ENCODE data around the gene ZDHHC18. TPM values are rescaled to one million over a fixed set of nuclear protein-coding genes. Genes with fewer than 3 reads are reported as not detected.

Gene ZDHHC18
- total RNA-seq, 1 donor from 2014 or later, result 25.5 TPM

- Mint-ChIP-seq H3K4me3 (ENCODE audit: unreplicated experiment) (no peak overlapping the region), H3K27ac (ENCODE audit: unreplicated experiment) (peak overlapping the region; percentile 37), H3K36me3 (ENCODE audit: low read depth) (peaks cover 33% of the 10 kb centered on the region), H3K4me1 (ENCODE audit: low read depth) (peaks cover 58% of the 10 kb centered on the region), H3K27me3 (ENCODE audit: low read depth) (no peaks in the 10 kb centered on the region), H3K9me3 (ENCODE audit: low read depth) (no peaks in the 10 kb centered on the region)
- TF ChIP-seq CTCF (IDR thresholded peaks at IDR 0.05), result no peak
- no peak for DNase-seq (ENCODE audit: low spot score)
Measured at GRCh38 chr1:26782521-26783212, 43.8 kb upstream of the ZDHHC18 start.

GRCh38 chr1:26783646-26784022 is 42.9 kb upstream of the ZDHHC18 start:
- no peak for TF ChIP-seq CTCF (IDR thresholded peaks at IDR 0.05)
- Mint-ChIP-seq H3K4me3 (ENCODE audit: unreplicated experiment) (no peak overlapping the region), H3K9me3 (ENCODE audit: low read depth) (no peaks in the 10 kb centered on the region), H3K36me3 (ENCODE audit: low read depth) (peaks cover 26% of the 10 kb centered on the region), H3K4me1 (ENCODE audit: low read depth) (peaks cover 62% of the 10 kb centered on the region), H3K27ac (ENCODE audit: unreplicated experiment) (no peak overlapping the region), H3K27me3 (ENCODE audit: low read depth) (no peaks in the 10 kb centered on the region)
- DNase-seq (ENCODE audit: low spot score), result no peak

GRCh38 chr1:26784023-26784871 is 42.2 kb upstream of the ZDHHC18 start:
- no peak overlapping the region for H3K4me3 Mint-ChIP-seq (ENCODE audit: unreplicated experiment)
- H3K27me3 Mint-ChIP-seq (ENCODE audit: low read depth), result no peaks in the 10 kb centered on the region
- H3K36me3 Mint-ChIP-seq (ENCODE audit: low read depth), result peaks cover 20% of the 10 kb centered on the region
- peak overlapping the region; percentile 85 for H3K27ac Mint-ChIP-seq (ENCODE audit: unreplicated experiment)
- no peaks in the 10 kb centered on the region for H3K9me3 Mint-ChIP-seq (ENCODE audit: low read depth)
- no peak for DNase-seq (ENCODE audit: low spot score)
- no peak for TF ChIP-seq CTCF (IDR thresholded peaks at IDR 0.05)
- peaks cover 68% of the 10 kb centered on the region for H3K4me1 Mint-ChIP-seq (ENCODE audit: low read depth)

- H3K9me3 Mint-ChIP-seq (ENCODE audit: low read depth), result no peaks in the 10 kb centered on the region
- TF ChIP-seq CTCF (IDR thresholded peaks at IDR 0.05), result no peak
- no peak for DNase-seq (ENCODE audit: low spot score)
- peak overlapping the region; percentile 85 for H3K27ac Mint-ChIP-seq (ENCODE audit: unreplicated experiment)
- peaks cover 15% of the 10 kb centered on the region for H3K36me3 Mint-ChIP-seq (ENCODE audit: low read depth)
- H3K4me1 Mint-ChIP-seq (ENCODE audit: low read depth), result peaks cover 71% of the 10 kb centered on the region
- no peak overlapping the region for H3K4me3 Mint-ChIP-seq (ENCODE audit: unreplicated experiment)
- no peaks in the 10 kb centered on the region for H3K27me3 Mint-ChIP-seq (ENCODE audit: low read depth)
Measured at GRCh38 chr1:26784886-26785285, 41.6 kb upstream of the ZDHHC18 start.

GRCh38 chr1:26785611-26786436 is 40.7 kb upstream of the ZDHHC18 start:
- DNase-seq (ENCODE audit: low spot score), result no peak
- peak overlapping the region; percentile 100 for H3K27ac Mint-ChIP-seq (ENCODE audit: unreplicated experiment)
- H3K27me3 Mint-ChIP-seq (ENCODE audit: low read depth), result no peaks in the 10 kb centered on the region
- H3K4me1 Mint-ChIP-seq (ENCODE audit: low read depth), result peaks cover 73% of the 10 kb centered on the region
- H3K36me3 Mint-ChIP-seq (ENCODE audit: low read depth), result peaks cover 13% of the 10 kb centered on the region
- TF ChIP-seq CTCF (IDR thresholded peaks at IDR 0.05), result no peak
- no peak overlapping the region for H3K4me3 Mint-ChIP-seq (ENCODE audit: unreplicated experiment)
- H3K9me3 Mint-ChIP-seq (ENCODE audit: low read depth), result no peaks in the 10 kb centered on the region
